ENCODE results near the gene FCN3. TPM values are rescaled to one million over a fixed set of nuclear protein-coding genes. Genes with fewer than 3 reads are reported as not detected.

The FCN3 gene
- total RNA-seq, 1 experiment from 2014 or later = not detected

- TF ChIP-seq CTCF (IDR thresholded peaks at IDR 0.05; ENCODE audit: unreplicated experiment) = no peak
- Mint-ChIP-seq H3K4me3 (ENCODE audit: unreplicated experiment) (no peak overlapping the region), H3K9me3 (ENCODE audit: unreplicated experiment) (no peaks in the 10 kb centered on the region), H3K36me3 (ENCODE audit: insufficient read depth, unreplicated experiment) (peaks cover 43% of the 10 kb centered on the region), H3K27me3 (ENCODE audit: insufficient read depth, unreplicated experiment) (no peaks in the 10 kb centered on the region), H3K27ac (ENCODE audit: low read depth, unreplicated experiment) (peak overlapping the region; percentile 13), H3K4me1 (ENCODE audit: insufficient read depth, unreplicated experiment) (peaks cover 14% of the 10 kb centered on the region)
- DNase-seq (ENCODE audit: unreplicated experiment) = no peak
- ChIA-PET CTCF (interaction anchor here (0.6 to 6.2 kb wide), 6 partner anchors 29 to 281 kb away, joined by 3 to 57 read pairs (median 4); no protein-coding TSS in a partner anchor), POLR2A (interaction anchor here (0.6 kb wide), 1 partner anchor 44 kb away, joined by 3 read pairs; no protein-coding TSS in a partner anchor)
- no TSS peak for BruUV-seq (replicated peaks)
- intact Hi-C loops (cut with micrococcal nuclease) = no loop called here
These were observed 46.7 kb downstream of the FCN3 start for GRCh38 chr1:27327964-27328363.

GRCh38 chr1:27325286-27325685 is 49.3 kb downstream of the FCN3 start:
- intact Hi-C loops (cut with micrococcal nuclease) = no loop called here
- H3K4me3 Mint-ChIP-seq (ENCODE audit: unreplicated experiment) = no peak overlapping the region
- DNase-seq (ENCODE audit: unreplicated experiment) = no peak
- peaks cover 14% of the 10 kb centered on the region for H3K4me1 Mint-ChIP-seq (ENCODE audit: insufficient read depth, unreplicated experiment)
- no peaks in the 10 kb centered on the region for H3K9me3 Mint-ChIP-seq (ENCODE audit: unreplicated experiment)
- CTCF ChIA-PET = interaction anchor here (1.9 to 6.2 kb wide), 3 partner anchors 8 to 63 kb away, joined by 7 to 57 read pairs (median 36); no protein-coding TSS in a partner anchor
- BruUV-seq (replicated peaks) = no TSS peak
- H3K36me3 Mint-ChIP-seq (ENCODE audit: insufficient read depth, unreplicated experiment) = peaks cover 31% of the 10 kb centered on the region
- POLR2A ChIA-PET = interaction anchor here (1.6 to 3.0 kb wide), 2 partner anchors 9 to 17 kb away, joined by 4 to 13 read pairs; partner anchors contain the start of gene SYTL1
- no peak overlapping the region for H3K27ac Mint-ChIP-seq (ENCODE audit: low read depth, unreplicated experiment)
- no peak for TF ChIP-seq CTCF (IDR thresholded peaks at IDR 0.05; ENCODE audit: unreplicated experiment)
- no peaks in the 10 kb centered on the region for H3K27me3 Mint-ChIP-seq (ENCODE audit: insufficient read depth, unreplicated experiment)

- ChIA-PET CTCF (interaction anchor here (0.7 to 6.2 kb wide), 8 partner anchors 10 to 284 kb away, joined by 3 to 57 read pairs (median 3); no protein-coding TSS in a partner anchor), POLR2A (interaction anchor here (0.7 to 2.4 kb wide), 20 partner anchors 10 to 533 kb away, joined by 3 to 49 read pairs (median 4); partner anchors contain the start of genes MAP3K6, SLC9A1, SYTL1 and WASF2)
- Mint-ChIP-seq H3K27ac (ENCODE audit: low read depth, unreplicated experiment) (peak overlapping the region; percentile 94), H3K4me1 (ENCODE audit: insufficient read depth, unreplicated experiment) (peaks cover 5% of the 10 kb centered on the region), H3K36me3 (ENCODE audit: insufficient read depth, unreplicated experiment) (peaks cover 16% of the 10 kb centered on the region), H3K9me3 (ENCODE audit: unreplicated experiment) (no peaks in the 10 kb centered on the region), H3K27me3 (ENCODE audit: insufficient read depth, unreplicated experiment) (no peaks in the 10 kb centered on the region), H3K4me3 (ENCODE audit: unreplicated experiment) (peak overlapping the region; percentile 91)
- no peak for TF ChIP-seq CTCF (IDR thresholded peaks at IDR 0.05; ENCODE audit: unreplicated experiment)
- no peak for DNase-seq (ENCODE audit: unreplicated experiment)
- TSS peak; percentile 55 for BruUV-seq (replicated peaks)
- intact Hi-C loops (cut with micrococcal nuclease) = loop anchor here (1.0 kb wide), 1 partner anchor 19 kb away; no protein-coding TSS in a partner anchor
These were observed 51.9 kb downstream of the FCN3 start for GRCh38 chr1:27322569-27323240.

GRCh38 chr1:27321813-27322568 is 52.6 kb downstream of the FCN3 start, which contains the start of gene TMEM222:
Gene TMEM222, plus strand, starts transcription at chr1:27322163. Its CDS starts 35 bp downstream, at chr1:27322198.
- ChIA-PET POLR2A (interaction anchor here (0.9 to 2.4 kb wide), 6 partner anchors 9 to 210 kb away, joined by 3 to 49 read pairs (median 11); partner anchors contain the start of genes MAP3K6, SYTL1 and WASF2), CTCF (interaction anchor here (0.7 to 3.6 kb wide), 4 partner anchors 11 to 285 kb away, joined by 3 to 36 read pairs (median 3); no protein-coding TSS in a partner anchor)
- Mint-ChIP-seq H3K4me1 (ENCODE audit: insufficient read depth, unreplicated experiment) (peaks cover 5% of the 10 kb centered on the region), H3K9me3 (ENCODE audit: unreplicated experiment) (no peaks in the 10 kb centered on the region), H3K27me3 (ENCODE audit: insufficient read depth, unreplicated experiment) (no peaks in the 10 kb centered on the region), H3K4me3 (ENCODE audit: unreplicated experiment) (peak within 1 kb of the TSS; percentile 91), H3K27ac (ENCODE audit: low read depth, unreplicated experiment) (peak within 1 kb of the TSS; percentile 94), H3K36me3 (ENCODE audit: insufficient read depth, unreplicated experiment) (peaks cover 14% of the 10 kb centered on the region)
- BruUV-seq (replicated peaks) = no TSS peak
- intact Hi-C loops (cut with micrococcal nuclease) = loop anchor here (1.0 kb wide), 1 partner anchor 19 kb away; no protein-coding TSS in a partner anchor
- TF ChIP-seq CTCF (IDR thresholded peaks at IDR 0.05; ENCODE audit: unreplicated experiment) = no peak
- DNase-seq (ENCODE audit: unreplicated experiment) = peak; percentile 96
